ENCODE results near the gene AJAP1. TPM values are rescaled to one million over a fixed set of nuclear protein-coding genes. Genes with fewer than 3 reads are reported as not detected.

Gene AJAP1
- total and polyA plus RNA-seq, 10 of the 15 experiments (the other 5 are each of a cell fraction or from before 2014, with no cell fraction given) = not detected

- no peaks in the 10 kb centered on the region for H3K27me3 ChIP-seq (replicated peaks in 1 of 2; ENCODE audit: control insufficient read depth in 2 of 2, insufficient read depth in 2 of 2, low read length in 1 of 2)
- H3K4me2 ChIP-seq (ENCODE audit: control insufficient read depth, insufficient read depth) = no peak overlapping the region
- 7% methylated on average over 5 of the region's 5 CpGs for whole genome bisulfite sequencing (ENCODE audit: insufficient coverage, insufficient replicate concordance, low lambda C conversion rate, missing lambda C conversion rate)
- TF ChIP-seq BCL3 (IDR thresholded peaks at IDR 0.05; ENCODE audit: borderline replicate concordance, insufficient read depth, low read depth, low read length, poor library complexity, severe bottlenecking) (peak; percentile 88), MEF2A (IDR thresholded peaks at IDR 0.05; ENCODE audit: insufficient read depth, low read depth, low read length) (no peak), PBX3 (IDR thresholded peaks at IDR 0.05; ENCODE audit: insufficient replicate concordance, low read depth, low read length) (peak; percentile 18), CHD4 (IDR thresholded peaks at IDR 0.05) (no peak), BRCA1 (IDR thresholded peaks at IDR 0.05; ENCODE audit: low read depth, low read length) (no peak), EZH2 (IDR thresholded peaks at IDR 0.05; ENCODE audit: borderline replicate concordance, control insufficient read depth, low read depth, low read length) (no peak), PML (IDR thresholded peaks at IDR 0.05; ENCODE audit: low read length) (no peak), RCOR1 (conservative IDR thresholded peaks at IDR 0.05; ENCODE audit: low read depth, low read length) (no peak), RB1 (IDR thresholded peaks at IDR 0.05; ENCODE audit: borderline replicate concordance) (no peak)
- H3K36me3 ChIP-seq (ENCODE audit: control insufficient read depth in 2 of 2, insufficient read depth in 2 of 2, low read length in 1 of 2) = no peaks in the 10 kb centered on the region
- FAIRE-seq (no peak), ATAC-seq (no peak), DNase-seq (ENCODE audit: low read depth, low spot score) (no peak)
- H3K9ac ChIP-seq (ENCODE audit: control insufficient read depth, insufficient read depth, low read length) = no peak overlapping the region
- SMC1A ChIA-PET (ENCODE audit: uncharacterized antibody, unreplicated experiment) = no interaction called here
- H3K9me3 ChIP-seq (replicated peaks; ENCODE audit: control insufficient read depth, insufficient read depth, low read length) = no peaks in the 10 kb centered on the region; the same call in 2 of the 3 replicates
- H3K27ac ChIP-seq (ENCODE audit: control insufficient read depth, insufficient read depth) = no peak overlapping the region
- CTCF ChIA-PET = no interaction called here
- no peaks in the 10 kb centered on the region for H3K79me2 ChIP-seq (ENCODE audit: control insufficient read depth, insufficient read depth, low read length)
- no peaks in the 10 kb centered on the region for H3K4me1 ChIP-seq (ENCODE audit: control insufficient read depth, insufficient read depth, low read length)
- in situ Hi-C loops (cut with MboI) = loop anchor here (10.0 kb wide), 1 partner anchor 925 kb away; no protein-coding TSS in a partner anchor
- RAD21 ChIA-PET (ENCODE audit: unreplicated experiment) = no interaction called here
- intact Hi-C loops (cut with micrococcal nuclease; ENCODE audit: unreplicated experiment) = no loop called here
- BruUV-seq (replicated peaks) = no TSS peak
- POLR2A ChIA-PET = no interaction called here
- H2AFZ ChIP-seq (ENCODE audit: control insufficient read depth, low read depth, low read length) = no peak overlapping the region
- no peaks in the 10 kb centered on the region for H4K20me1 ChIP-seq (ENCODE audit: control insufficient read depth, insufficient read depth)
- no peak overlapping the region for H3K4me3 ChIP-seq
Observed at GRCh38 chr1:4760088-4760487, 105.7 kb downstream of the AJAP1 start.
